SK-N-SH treated with all-trans-retinoic acid at 6 μM for 48 hours (cell line): ENCODE results near the gene COX6A2.

Experiments
- ATAC-seq: fragments of 200-7000 bp; cut with Tn5 transposase; 3 replicates; pipeline ENCODE4 v1.9.1; 2020; ENCODE audit warnings: mild to moderate bottlenecking, moderate library complexity
- ARNTL ChIP-seq: fragments of 450-650 bp; formaldehyde crosslinking; IDR thresholded peaks from 2 replicates; pipeline ENCODE4 v1.5.0; 2020; ENCODE audit warnings: low read depth, mild to moderate bottlenecking, moderate library complexity, borderline replicate concordance
- BACH2 ChIP-seq: fragments of 250-450 bp; sonication (Bioruptor Pico); IDR thresholded peaks from 2 replicates; pipeline ENCODE4 v1.9.0; 2021; ENCODE audit warnings: mild to moderate bottlenecking, borderline replicate concordance
- CREB5 ChIP-seq: fragments of 250-450 bp; sonication (Bioruptor Pico); IDR thresholded peaks from 2 replicates; pipeline ENCODE4 v1.5.1; 2020; ENCODE audit warnings: low read depth, mild to moderate bottlenecking, moderate library complexity
- CSDC2 ChIP-seq: fragments of 250-450 bp; sonication (Bioruptor Pico); IDR thresholded peaks from 2 replicates; pipeline ENCODE4 v1.5.0; 2020; ENCODE audit warnings: mild to moderate bottlenecking, moderate library complexity
- CSRNP3 ChIP-seq: fragments of 250-450 bp; sonication (Bioruptor Pico); IDR thresholded peaks from 2 replicates; pipeline ENCODE4 v1.5.1; 2021; ENCODE audit warnings: mild to moderate bottlenecking, moderate library complexity
- ESRRG ChIP-seq: fragments of 250-450 bp; sonication (Bioruptor Pico); IDR thresholded peaks from 2 replicates; pipeline ENCODE4 v1.6.1; 2021; ENCODE audit warnings: mild to moderate bottlenecking
- GLIS3 ChIP-seq: fragments of 250-450 bp; sonication (Bioruptor Pico); IDR thresholded peaks from 2 replicates; pipeline ENCODE4 v1.5.0; 2020; ENCODE audit warnings: mild to moderate bottlenecking, moderate library complexity
- ISL1 ChIP-seq: fragments of 250-450 bp; sonication (Bioruptor Pico); IDR thresholded peaks from 2 replicates; pipeline ENCODE4 v2.1.2; 2022; ENCODE audit warnings: mild to moderate bottlenecking, moderate library complexity
- OSR1 ChIP-seq: fragments of 250-450 bp; sonication (Bioruptor Pico); IDR thresholded peaks from 2 replicates; pipeline ENCODE4 v1.8.0; 2022; ENCODE audit warnings: moderate library complexity, mild to moderate bottlenecking, inconsistent platforms
- PATZ1 ChIP-seq: fragments of 250-450 bp; sonication (Bioruptor Pico); IDR thresholded peaks from 2 replicates; pipeline ENCODE4 v1.8.0; 2020; ENCODE audit warnings: mild to moderate bottlenecking, moderate library complexity, borderline replicate concordance
- POU6F1 ChIP-seq: fragments of 250-450 bp; sonication (Bioruptor Pico); IDR thresholded peaks from 2 replicates; pipeline ENCODE4 v1.8.0; 2021; ENCODE audit warnings: low read depth, mild to moderate bottlenecking, moderate library complexity, borderline replicate concordance
- PPARA ChIP-seq: fragments of 250-450 bp; sonication (Bioruptor Pico); IDR thresholded peaks from 2 replicates; pipeline ENCODE4 v1.5.0; 2020; ENCODE audit warnings: mild to moderate bottlenecking, borderline replicate concordance
- RARB ChIP-seq: fragments of 250-450 bp; sonication (Bioruptor Pico); IDR thresholded peaks from 2 replicates; pipeline ENCODE4 v1.8.0; 2021; ENCODE audit warnings: mild to moderate bottlenecking, moderate library complexity
- SNAI2 ChIP-seq: fragments of 250-450 bp; sonication (Bioruptor Pico); IDR thresholded peaks from 2 replicates; pipeline ENCODE4 v1.5.0; 2020; ENCODE audit warnings: mild to moderate bottlenecking, moderate library complexity
- TCF4 ChIP-seq: fragments of 250-450 bp; sonication (Bioruptor Pico); IDR thresholded peaks from 2 replicates; pipeline ENCODE4 v1.8.0; 2021; ENCODE audit warnings: mild to moderate bottlenecking, moderate library complexity, borderline replicate concordance
- TOX ChIP-seq: fragments of 250-450 bp; sonication (Bioruptor Pico); IDR thresholded peaks from 2 replicates; pipeline ENCODE4 v1.8.0; 2021; ENCODE audit warnings: mild to moderate bottlenecking, moderate library complexity, borderline replicate concordance
- TSHZ2 ChIP-seq: fragments of 250-450 bp; sonication (Bioruptor Pico); IDR thresholded peaks from 2 replicates; pipeline ENCODE4 v1.5.0; 2020; ENCODE audit warnings: mild to moderate bottlenecking, moderate library complexity
- ZC3H10 ChIP-seq: fragments of 250-450 bp; sonication (Bioruptor Pico); IDR thresholded peaks from 2 replicates; pipeline ENCODE4 v1.5.1; 2021; ENCODE audit warnings: mild to moderate bottlenecking, moderate library complexity
- ZFP3 ChIP-seq: fragments of 250-450 bp; sonication (Bioruptor Pico); IDR thresholded peaks from 2 replicates; pipeline ENCODE4 v1.5.0; 2020; ENCODE audit warnings: mild to moderate bottlenecking, moderate library complexity
- ZFP30 ChIP-seq: fragments of 450-650 bp; formaldehyde crosslinking; IDR thresholded peaks from 2 replicates; pipeline ENCODE4 v1.5.0; 2022; ENCODE audit warnings: mild to moderate bottlenecking, moderate library complexity
- ZNF565 ChIP-seq: fragments of 450-650 bp; formaldehyde crosslinking; conservative IDR thresholded peaks from 2 replicates; pipeline ENCODE4 v1.5.0; 2020; ENCODE audit warnings: low read depth, mild to moderate bottlenecking, moderate library complexity
- ZNF70 ChIP-seq: fragments of 450-650 bp; formaldehyde crosslinking; IDR thresholded peaks from 2 replicates; pipeline ENCODE4 v1.5.0; 2020; ENCODE audit warnings: mild to moderate bottlenecking, moderate library complexity
- ZNF8 ChIP-seq: fragments of 450-650 bp; formaldehyde crosslinking; IDR thresholded peaks from 2 replicates; pipeline ENCODE4 v1.5.0; 2020; ENCODE audit warnings: mild to moderate bottlenecking, moderate library complexity

Gene COX6A2

GRCh38 chr16:31474173-31474714, 46.1 kb upstream of the COX6A2 start:
- TF ChIP-seq ISL1 (CRISPR knock-in tag) (no peak), GLIS3 (CRISPR knock-in tag) (no peak), ZFP3 (CRISPR knock-in tag) (no peak), ZNF565 (CRISPR knock-in tag) (no peak), CSDC2 (CRISPR knock-in tag) (no peak), RARB (no peak), PPARA (no peak), TOX (CRISPR knock-in tag) (no peak), SNAI2 (no peak), CREB5 (CRISPR knock-in tag) (no peak), ESRRG (no peak), ZNF70 (CRISPR knock-in tag) (no peak), OSR1 (no peak), CSRNP3 (CRISPR knock-in tag) (no peak), ZNF8 (CRISPR knock-in tag) (no peak), BACH2 (CRISPR knock-in tag) (no peak), PATZ1 (CRISPR knock-in tag) (no peak), ZC3H10 (CRISPR knock-in tag) (no peak), POU6F1 (CRISPR knock-in tag) (no peak), TCF4 (CRISPR knock-in tag) (no peak)
- ATAC-seq: no peak

DNA sequence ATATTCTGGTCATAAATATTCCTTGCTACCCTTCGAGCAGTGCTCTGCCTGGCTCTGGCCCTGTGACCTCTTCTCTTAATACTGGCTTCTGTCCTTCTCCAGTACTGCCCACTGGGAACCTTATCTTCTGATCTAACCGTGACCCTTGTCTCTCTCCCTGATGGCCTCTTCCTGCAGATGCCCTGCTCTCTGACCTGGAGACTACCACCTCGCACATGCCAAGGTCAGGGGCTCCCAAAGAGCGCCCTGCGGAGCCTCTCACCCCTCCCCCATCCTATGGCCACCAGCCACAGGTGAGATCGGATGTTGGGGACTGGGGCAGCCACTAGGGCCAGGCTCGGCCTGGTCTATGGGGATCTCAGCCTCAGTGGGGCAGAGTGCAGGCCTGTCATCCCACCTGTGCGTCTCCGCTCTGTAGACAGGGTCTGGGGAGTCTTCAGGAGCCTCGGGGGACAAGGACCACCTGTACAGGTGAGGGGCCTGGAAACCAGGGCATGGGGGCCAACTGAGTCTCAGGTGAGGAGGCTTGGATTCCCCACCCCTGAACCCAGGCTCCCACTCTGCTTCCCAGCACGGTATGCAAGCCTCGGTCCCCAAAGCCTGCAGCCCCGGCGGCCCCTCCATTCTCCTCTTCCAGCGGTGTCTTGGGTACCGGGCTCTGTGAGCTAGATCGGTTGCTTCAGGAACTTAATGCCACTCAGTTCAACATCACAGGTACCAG, 45.3 kb upstream of the COX6A2 start:
- ATAC-seq: no peak
- TF ChIP-seq ZFP3 (CRISPR knock-in tag): no peak
- no peak for TF ChIP-seq ESRRG
- TF ChIP-seq PPARA: no peak

- peak; percentile 94 for ATAC-seq
- peak; percentile 85 for TF ChIP-seq ZFP3 (CRISPR knock-in tag)
- peak; percentile 74 for TF ChIP-seq TSHZ2 (CRISPR knock-in tag)
- TF ChIP-seq OSR1: no peak
- no peak for TF ChIP-seq TOX (CRISPR knock-in tag)
- no peak for TF ChIP-seq CSRNP3 (CRISPR knock-in tag)
- TF ChIP-seq ESRRG: no peak
- TF ChIP-seq BACH2 (CRISPR knock-in tag): no peak
- peak; percentile 71; the same call in 1 of the 2 replicates for TF ChIP-seq ZNF565 (CRISPR knock-in tag)
- TF ChIP-seq RARB: no peak
- TF ChIP-seq TCF4 (CRISPR knock-in tag): no peak
- TF ChIP-seq ZNF70 (CRISPR knock-in tag): peak; percentile 49; the same call in 1 of the 2 replicates
- no peak for TF ChIP-seq POU6F1 (CRISPR knock-in tag)
- TF ChIP-seq ZFP30 (CRISPR knock-in tag): 0 out of 2 replicates have a peak, but pooled peaks have one; percentile 33
- TF ChIP-seq CSDC2 (CRISPR knock-in tag): peak; percentile 93
- TF ChIP-seq ARNTL (CRISPR knock-in tag): no peak
- TF ChIP-seq ISL1 (CRISPR knock-in tag): no peak
- TF ChIP-seq ZC3H10 (CRISPR knock-in tag): no peak
- TF ChIP-seq PPARA: no peak
- 0 out of 2 replicates have a peak, but pooled peaks have one; percentile 20 for TF ChIP-seq GLIS3 (CRISPR knock-in tag)
- TF ChIP-seq SNAI2: peak; percentile 71; the same call in 1 of the 2 replicates
These were observed 44.6 kb upstream of the COX6A2 start for GRCh38 chr16:31472709-31473203.
